Adipocyte (in vitro differentiated cells): Measurements from ENCODE around the gene CREB5.

ENCODE experiments used
- DNase-seq: peaks from one replicate; pipeline ENCODE4 v3.0.0-alpha.2; 2015; ENCODE audit warnings: low read depth
- H3K27me3 ChIP-seq: replicated peaks from 2 replicates; pipeline ENCODE4 v1.7.0; 2013; ENCODE audit warnings: mild to moderate bottlenecking, low read length, moderate library complexity; ENCODE audit not compliant: control insufficient read depth, insufficient read depth
- H3K36me3 ChIP-seq: 2 replicates; pipeline ENCODE4 v1.7.0; 2013; ENCODE audit warnings: low read length, mild to moderate bottlenecking, moderate library complexity; ENCODE audit not compliant: control insufficient read depth, insufficient read depth, severe bottlenecking
- H3K4me1 ChIP-seq: 2 replicates; pipeline ENCODE4 v1.7.0; 2013; ENCODE audit warnings: mild to moderate bottlenecking, low read length, moderate library complexity; ENCODE audit not compliant: control insufficient read depth, insufficient read depth
- H3K4me3 ChIP-seq: 2 replicates; pipeline ENCODE4 v1.7.0; 2013; ENCODE audit warnings: mild to moderate bottlenecking, low read length, moderate library complexity
- H3K9ac ChIP-seq: 2 replicates; pipeline ENCODE4 v1.7.0; 2013; ENCODE audit warnings: mild to moderate bottlenecking, low read length, moderate library complexity
- H3K9me3 ChIP-seq: 2 replicates; pipeline ENCODE4 v1.7.0; 2013; ENCODE audit warnings: mild to moderate bottlenecking, low read length, moderate library complexity; ENCODE audit not compliant: control insufficient read depth

CREB5 gene

GRCh38 chr7:28688174-28688573 is 275.9 kb downstream of the CREB5 start:
- Histone ChIP-seq H3K36me3 (no peaks in the 10 kb centered on the region), H3K9ac (peak overlapping the region; percentile 3), H3K9me3 (no peaks in the 10 kb centered on the region), H3K27me3 (no peaks in the 10 kb centered on the region), H3K4me3 (peak overlapping the region; percentile 38), H3K4me1 (peaks cover 37% of the 10 kb centered on the region)
- DNase-seq: no peak

DNA sequence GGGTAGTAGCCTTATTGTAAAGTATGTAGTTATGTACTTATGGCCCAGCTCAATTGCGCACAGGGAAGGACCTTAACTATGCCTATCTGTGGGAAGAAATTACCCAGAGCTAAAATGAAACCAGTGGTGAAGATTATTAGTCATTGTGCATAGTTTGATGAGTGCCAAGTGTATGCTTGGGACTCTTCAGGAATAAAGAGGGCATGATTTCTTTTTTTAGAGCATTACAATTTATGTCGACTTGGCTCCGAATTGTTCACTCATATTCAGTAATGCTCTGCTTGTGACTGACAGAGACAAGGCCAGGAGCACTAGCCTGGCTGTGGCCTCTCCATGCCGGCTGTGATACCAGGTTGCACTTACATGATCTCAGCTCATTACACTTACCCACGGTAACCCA is 276.3 kb downstream of the CREB5 start:
- Histone ChIP-seq H3K27me3 (no peaks in the 10 kb centered on the region), H3K9ac (peak overlapping the region; percentile 3), H3K4me1 (peaks cover 37% of the 10 kb centered on the region), H3K9me3 (no peaks in the 10 kb centered on the region), H3K36me3 (no peaks in the 10 kb centered on the region), H3K4me3 (peak overlapping the region; percentile 38)
- peak; percentile 29 for DNase-seq

GRCh38 chr7:28695300-28696295 is 283.3 kb downstream of the CREB5 start:
- DNase-seq: no peak
- H3K4me3 ChIP-seq: no peak overlapping the region
- no peaks in the 10 kb centered on the region for H3K36me3 ChIP-seq
- no peaks in the 10 kb centered on the region for H3K27me3 ChIP-seq
- peaks cover 27% of the 10 kb centered on the region for H3K4me1 ChIP-seq
- H3K9ac ChIP-seq: no peak overlapping the region
- H3K9me3 ChIP-seq: no peaks in the 10 kb centered on the region

GRCh38 chr7:28697913-28698563 is 285.7 kb downstream of the CREB5 start:
- DNase-seq: no peak
- H3K27me3 ChIP-seq: no peaks in the 10 kb centered on the region
- no peak overlapping the region for H3K9ac ChIP-seq
- peaks cover 48% of the 10 kb centered on the region for H3K4me1 ChIP-seq
- peak overlapping the region; percentile 66 for H3K4me3 ChIP-seq
- H3K9me3 ChIP-seq: no peaks in the 10 kb centered on the region
- no peaks in the 10 kb centered on the region for H3K36me3 ChIP-seq

DNA sequence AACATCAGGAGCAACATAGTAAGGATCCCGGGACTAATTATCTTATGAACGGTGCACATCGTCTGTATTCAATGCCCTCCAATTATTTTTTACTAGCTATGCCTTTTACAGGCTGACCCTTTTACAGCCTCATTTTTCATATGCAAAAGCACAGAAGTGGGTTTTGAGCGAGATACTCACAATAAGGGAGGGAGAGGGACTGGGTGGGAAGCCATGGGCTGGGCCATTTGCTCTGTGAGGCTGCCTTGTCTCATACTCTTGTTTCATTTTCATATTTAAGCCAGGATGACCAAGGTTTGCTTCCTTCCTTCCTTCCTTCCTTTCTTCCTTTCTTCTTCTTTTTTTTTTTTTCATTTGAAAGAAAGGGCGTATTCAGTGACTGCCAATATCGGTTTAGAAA is 286.5 kb downstream of the CREB5 start:
- Histone ChIP-seq H3K4me1 (peaks cover 48% of the 10 kb centered on the region), H3K9me3 (no peaks in the 10 kb centered on the region), H3K9ac (peak overlapping the region; percentile 18), H3K27me3 (no peaks in the 10 kb centered on the region), H3K36me3 (no peaks in the 10 kb centered on the region), H3K4me3 (peak overlapping the region; percentile 66)
- no peak for DNase-seq

GRCh38 chr7:28700096-28700495 is 287.8 kb downstream of the CREB5 start:
- Histone ChIP-seq H3K36me3 (no peaks in the 10 kb centered on the region), H3K27me3 (no peaks in the 10 kb centered on the region), H3K9me3 (no peaks in the 10 kb centered on the region), H3K4me3 (no peak overlapping the region), H3K4me1 (peaks cover 48% of the 10 kb centered on the region), H3K9ac (no peak overlapping the region)
- no peak for DNase-seq

GRCh38 chr7:28700790-28701203 is 288.5 kb downstream of the CREB5 start:
- Histone ChIP-seq H3K9ac (no peak overlapping the region), H3K4me3 (no peak overlapping the region), H3K4me1 (peaks cover 45% of the 10 kb centered on the region), H3K9me3 (no peaks in the 10 kb centered on the region), H3K36me3 (no peaks in the 10 kb centered on the region), H3K27me3 (no peaks in the 10 kb centered on the region)
- peak; percentile 42 for DNase-seq

DNA sequence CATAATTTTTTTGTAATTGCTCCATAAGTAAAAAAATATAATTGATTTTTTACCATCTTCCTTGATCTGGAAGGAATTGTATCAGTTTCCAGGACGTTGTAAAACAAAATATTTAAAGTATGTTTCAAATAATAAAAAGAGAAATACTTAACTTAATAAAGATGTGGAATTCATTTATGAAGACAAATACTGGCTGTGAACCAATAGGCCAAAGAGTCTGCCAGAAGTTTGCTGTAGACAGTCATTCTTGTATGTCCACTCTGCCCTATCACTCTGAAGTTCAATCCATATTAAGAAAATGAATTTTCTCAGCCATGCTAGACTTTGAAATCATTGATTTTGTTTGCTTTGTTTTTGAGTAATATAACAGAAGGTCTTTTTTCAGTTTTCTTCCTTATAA is 289.4 kb downstream of the CREB5 start:
- Histone ChIP-seq H3K9me3 (no peaks in the 10 kb centered on the region), H3K4me3 (peak overlapping the region; percentile 61), H3K4me1 (peaks cover 45% of the 10 kb centered on the region), H3K9ac (peak overlapping the region; percentile 39), H3K27me3 (no peaks in the 10 kb centered on the region), H3K36me3 (no peaks in the 10 kb centered on the region)
- DNase-seq: peak; percentile 45

DNA sequence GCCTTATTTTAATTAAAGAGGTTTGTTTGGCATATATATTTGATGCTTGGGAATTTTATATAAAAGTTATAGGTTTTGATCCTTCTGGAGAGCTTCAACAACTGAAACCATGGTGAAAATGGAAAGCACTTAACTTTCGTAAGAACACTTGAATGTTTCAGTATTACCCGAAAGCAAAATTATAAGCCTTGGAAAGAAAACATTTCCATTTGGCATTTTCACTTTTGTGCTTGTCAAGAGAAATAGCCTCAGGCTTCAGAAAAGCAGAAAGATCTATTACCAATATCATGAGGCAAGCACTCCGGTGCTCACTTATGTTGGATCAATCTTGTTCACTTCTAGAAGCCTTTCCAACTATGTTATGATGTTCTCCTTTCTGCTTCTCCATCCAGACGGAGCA is 289.9 kb downstream of the CREB5 start:
- no peaks in the 10 kb centered on the region for H3K9me3 ChIP-seq
- peaks cover 46% of the 10 kb centered on the region for H3K4me1 ChIP-seq
- H3K4me3 ChIP-seq: peak overlapping the region; percentile 61
- no peaks in the 10 kb centered on the region for H3K36me3 ChIP-seq
- no peaks in the 10 kb centered on the region for H3K27me3 ChIP-seq
- peak; percentile 19 for DNase-seq
- peak overlapping the region; percentile 39 for H3K9ac ChIP-seq

GRCh38 chr7:28703037-28703765 is 290.9 kb downstream of the CREB5 start:
- H3K4me3 ChIP-seq: no peak overlapping the region
- peaks cover 46% of the 10 kb centered on the region for H3K4me1 ChIP-seq
- H3K27me3 ChIP-seq: no peaks in the 10 kb centered on the region
- no peak overlapping the region for H3K9ac ChIP-seq
- H3K9me3 ChIP-seq: no peaks in the 10 kb centered on the region
- no peak for DNase-seq
- H3K36me3 ChIP-seq: no peaks in the 10 kb centered on the region

DNA sequence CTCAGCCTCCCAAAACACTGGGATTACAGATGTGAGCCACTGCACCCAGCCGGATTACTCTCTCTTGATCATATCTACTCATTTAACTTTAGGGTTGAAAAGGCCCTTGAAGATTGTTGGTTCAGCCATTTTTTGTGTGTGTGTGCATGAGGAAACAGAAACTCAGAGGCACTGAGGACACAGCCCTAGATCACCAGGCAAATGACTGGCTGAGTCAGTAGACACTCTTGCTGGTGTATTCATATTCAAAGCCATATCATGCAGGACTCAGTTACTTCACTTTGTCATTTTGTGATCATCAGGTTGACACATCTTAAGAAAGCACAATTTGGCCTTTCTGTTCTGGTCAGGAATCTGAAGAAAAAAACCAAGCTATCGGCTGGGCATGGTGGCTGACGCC is 292.4 kb downstream of the CREB5 start:
- H3K27me3 ChIP-seq: no peaks in the 10 kb centered on the region
- H3K9me3 ChIP-seq: no peaks in the 10 kb centered on the region
- no peak overlapping the region for H3K4me3 ChIP-seq
- H3K4me1 ChIP-seq: peaks cover 44% of the 10 kb centered on the region
- no peaks in the 10 kb centered on the region for H3K36me3 ChIP-seq
- no peak overlapping the region for H3K9ac ChIP-seq
- DNase-seq: no peak
